Mesenchymal stem cell (in vitro differentiated cells and primary cell): ENCODE data around the gene BORA. TPM values are rescaled to one million over a fixed set of nuclear protein-coding genes. Genes with fewer than 3 reads are reported as not detected.

Experiments
- DNase-seq: peaks from one replicate; pipeline ENCODE4 v3.0.0-alpha.2; 2013
- H2AFZ ChIP-seq: one replicate; pipeline ENCODE4 v1.6.1; 2013; ENCODE audit warnings: low read depth, mild to moderate bottlenecking, control low read depth, inconsistent platforms, low read length, moderate library complexity
- H2AK5ac ChIP-seq: 2 replicates; pipeline ENCODE4 v1.6.1; 2013; ENCODE audit warnings: low read length, moderate library complexity, mild to moderate bottlenecking, inconsistent platforms; ENCODE audit not compliant: severe bottlenecking
- H2BK120ac ChIP-seq: one replicate; pipeline ENCODE4 v1.6.1; 2013; ENCODE audit warnings: low read depth, mild to moderate bottlenecking, inconsistent platforms, low read length, moderate library complexity
- H2BK12ac ChIP-seq, 2 experiments: one replicate each; pipeline ENCODE4 v1.6.1; 2013; ENCODE audit warnings: inconsistent platforms in 2 of 2, low read length in 2 of 2, mild to moderate bottlenecking in 2 of 2, moderate library complexity in 2 of 2, control low read depth in 1 of 2
- H2BK15ac ChIP-seq: one replicate; pipeline ENCODE4 v1.6.1; 2013; ENCODE audit warnings: mild to moderate bottlenecking, low read depth, inconsistent platforms; ENCODE audit not compliant: poor library complexity, severe bottlenecking
- H2BK5ac ChIP-seq: 2 replicates; pipeline ENCODE4 v1.6.1; 2013; ENCODE audit warnings: low read depth, mild to moderate bottlenecking, low read length, control low read depth, inconsistent platforms; ENCODE audit not compliant: poor library complexity, severe bottlenecking
- H3K14ac ChIP-seq, 2 experiments: one replicate each; pipeline ENCODE4 v1.6.1; 2013; ENCODE audit warnings: inconsistent platforms in 2 of 2, low read length in 2 of 2, control low read depth in 1 of 2, mild to moderate bottlenecking in 1 of 2, moderate library complexity in 1 of 2
- H3K18ac ChIP-seq, 2 experiments: one replicate each; pipeline ENCODE4 v1.6.1; 2013; ENCODE audit warnings: inconsistent platforms in 2 of 2, low read length in 2 of 2, control low read depth in 1 of 2, low read depth in 1 of 2, mild to moderate bottlenecking in 1 of 2
- H3K23ac ChIP-seq, 2 experiments: one replicate each; pipeline ENCODE4 v1.6.1; 2013; ENCODE audit warnings: inconsistent platforms in 2 of 2, low read length in 2 of 2, mild to moderate bottlenecking in 2 of 2, moderate library complexity in 2 of 2, control low read depth in 1 of 2
- H3K27ac ChIP-seq: 2 replicates; pipeline ENCODE4 v1.5.1; 2013; ENCODE audit warnings: mild to moderate bottlenecking, moderate library complexity, low read length, control low read depth, inconsistent platforms; ENCODE audit not compliant: poor library complexity, severe bottlenecking
- H3K27me3 ChIP-seq, 2 experiments: 2 replicates each; pipeline versions ENCODE4 v1.6.1 to v1.7.0; 2013; ENCODE audit warnings: low read length in 2 of 2, mild to moderate bottlenecking in 2 of 2, moderate library complexity in 2 of 2, control low read depth in 1 of 2, inconsistent platforms in 1 of 2; ENCODE audit not compliant: control insufficient read depth in 1 of 2, insufficient read depth in 1 of 2
- H3K36me3 ChIP-seq, 2 experiments: 2 replicates each; pipeline versions ENCODE4 v1.6.1 to v1.7.0; 2013; ENCODE audit warnings: low read length in 2 of 2, control low read depth in 1 of 2, inconsistent platforms in 1 of 2, low read depth in 1 of 2, mild to moderate bottlenecking in 1 of 2; ENCODE audit not compliant: insufficient read depth in 2 of 2, control insufficient read depth in 1 of 2
- H3K4ac ChIP-seq, 2 experiments: one replicate each; pipeline ENCODE4 v1.6.1; 2013; ENCODE audit warnings: inconsistent platforms in 2 of 2, low read length in 2 of 2, mild to moderate bottlenecking in 2 of 2, moderate library complexity in 2 of 2, control low read depth in 1 of 2, low read depth in 1 of 2
- H3K4me1 ChIP-seq: 2 replicates; pipeline ENCODE4 v1.6.1; 2013; ENCODE audit warnings: low read depth, low read length, control low read depth; ENCODE audit not compliant: control insufficient read depth, insufficient read depth
- H3K4me2 ChIP-seq: 2 replicates; pipeline ENCODE4 v1.6.1; 2013; ENCODE audit warnings: low read length, mild to moderate bottlenecking, inconsistent platforms; ENCODE audit not compliant: poor library complexity, severe bottlenecking
- H3K4me3 ChIP-seq, 2 experiments: 2 replicates each; pipeline versions ENCODE4 v1.5.1 to v1.7.0; 2013; ENCODE audit warnings: low read length in 2 of 2, mild to moderate bottlenecking in 2 of 2, control low read depth in 1 of 2, low read depth in 1 of 2; ENCODE audit not compliant: insufficient read depth in 1 of 2
- H3K79me1 ChIP-seq: replicated peaks from 2 replicates; pipeline ENCODE4 v1.6.1; 2013; ENCODE audit warnings: mild to moderate bottlenecking, control low read depth, low read length, inconsistent platforms; ENCODE audit not compliant: poor library complexity, severe bottlenecking
- H3K9ac ChIP-seq: 2 replicates; pipeline ENCODE4 v1.7.0; 2013; ENCODE audit warnings: mild to moderate bottlenecking, low read length, moderate library complexity
- H3K9me3 ChIP-seq: 2 replicates; pipeline ENCODE4 v1.7.0; 2013; ENCODE audit warnings: mild to moderate bottlenecking, low read length; ENCODE audit not compliant: control insufficient read depth
- H4K8ac ChIP-seq: one replicate; pipeline ENCODE4 v1.6.1; 2013; ENCODE audit warnings: inconsistent platforms, mild to moderate bottlenecking, low read length, moderate library complexity
- H4K91ac ChIP-seq: one replicate; pipeline ENCODE4 v1.6.1; 2013; ENCODE audit warnings: mild to moderate bottlenecking, low read length, inconsistent platforms
- WGBS: methylation state at CpG from one replicate; pipeline ENCODE4 v1.1.7; 2013; ENCODE audit warnings: mixed read lengths; 5-methylcytosine and 5-hydroxymethylcytosine counted together
- polyA plus RNA-seq, 2 experiments: library from polyadenylated mRNA; stranded (reverse); fragments of 200-250 nt; gene quantifications; one replicate each; pipeline ENCODE4 v1.2.3, GENCODE V29; 2013

The BORA gene
- 3.4 TPM for polyA plus RNA-seq (2013, experiment 1 of 2)
- 4.3 TPM for polyA plus RNA-seq (2013, experiment 2 of 2)

DNA sequence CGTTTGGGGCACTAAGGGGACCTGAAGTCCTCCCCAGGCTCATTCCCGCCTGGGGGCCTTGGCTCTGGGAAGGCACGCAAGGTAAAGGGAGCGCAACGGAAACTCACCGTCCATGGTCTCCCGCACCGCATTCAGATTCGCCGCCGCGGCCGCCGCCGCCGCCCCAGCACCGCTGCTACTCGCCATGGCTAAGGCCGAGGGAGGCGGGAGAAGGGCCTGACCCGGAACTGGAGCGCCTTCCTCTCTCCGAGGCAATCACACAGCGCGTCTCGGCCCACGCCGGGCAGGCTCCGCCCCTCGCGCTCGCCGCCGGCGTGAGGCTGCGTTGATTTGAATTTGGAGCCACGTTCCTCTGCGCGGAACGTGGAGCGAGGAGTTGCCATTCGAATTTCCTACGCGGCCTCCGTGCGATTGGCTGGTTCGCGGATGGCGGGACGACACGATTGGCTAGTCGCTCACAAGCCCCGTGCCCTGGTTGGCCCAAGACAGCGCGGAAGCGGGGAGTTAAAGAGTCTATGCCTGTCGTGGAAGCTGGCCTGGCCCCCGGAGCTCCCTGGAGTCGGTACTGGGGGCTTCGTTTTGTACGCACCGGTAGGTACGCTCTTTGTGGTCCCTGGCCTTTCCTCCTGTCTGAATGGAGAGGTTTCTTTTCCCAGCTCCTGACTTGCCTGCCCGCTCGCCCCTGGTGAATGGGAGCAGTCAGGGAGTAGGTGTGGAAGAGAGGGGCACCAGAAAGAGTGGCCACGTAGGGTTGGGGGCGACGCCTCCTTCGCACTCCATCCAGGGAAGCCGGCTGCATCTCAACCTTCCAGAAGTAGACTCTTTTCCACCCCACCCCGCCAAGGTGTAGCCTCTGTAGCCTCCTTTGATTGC lies at the start of gene BORA, which contains the start of gene MZT1:
Gene BORA, plus strand, starts transcription at position 507 of the 873 bp plus-strand sequence. CDS start 1,018 bp downstream, outside the sequence.
Gene MZT1, minus strand, starts transcription at position 213 of the 873 bp plus-strand sequence. Its CDS starts 27 bp downstream, at position 186.
- Histone ChIP-seq H3K23ac (peak within 1 kb of the TSS in 1 of 2 experiments; percentile 60), H4K8ac (peak within 1 kb of the TSS; percentile 84), H3K79me1 (peaks cover 6% of the 10 kb centered on the region), H3K4me1 (peaks cover 1% of the 10 kb centered on the region), H3K27ac (no peak within 1 kb of the TSS), H3K9ac (peak within 1 kb of the TSS; percentile 93), H3K27me3 (no peaks in the 10 kb centered on the region), H2BK15ac (peak within 1 kb of the TSS; percentile 93), H3K36me3 (peaks cover 0 to 5% of the 10 kb centered on the region in 2 experiments), H2BK120ac (no peak within 1 kb of the TSS), H2BK12ac (no peak within 1 kb of the TSS), H3K4me3 (peak within 1 kb of the TSS; percentile 93 to 97), H2BK5ac (no peak within 1 kb of the TSS), H3K14ac (peak within 1 kb of the TSS in 1 of 2 experiments; percentile 88), H2AK5ac (no peak within 1 kb of the TSS), H3K4me2 (peak within 1 kb of the TSS; percentile 87), H4K91ac (peak within 1 kb of the TSS; percentile 72), H2AFZ (peak within 1 kb of the TSS; percentile 68), H3K4ac (peak within 1 kb of the TSS; percentile 33 to 82), H3K9me3 (no peaks in the 10 kb centered on the region), H3K18ac (peak within 1 kb of the TSS; percentile 46 to 72)
- WGBS, result under 1% methylated on average over 63 of the region's 71 CpGs
- DNase-seq, result peak; percentile 98

- Histone ChIP-seq H2BK120ac (no peak overlapping the region), H3K4ac (no peak overlapping the region), H3K79me1 (no peaks in the 10 kb centered on the region), H3K27me3 (no peaks in the 10 kb centered on the region), H4K8ac (no peak overlapping the region), H2AFZ (no peak overlapping the region), H3K4me1 (no peaks in the 10 kb centered on the region), H2BK5ac (no peak overlapping the region), H3K9me3 (no peaks in the 10 kb centered on the region), H3K14ac (no peak overlapping the region), H4K91ac (no peak overlapping the region), H3K4me3 (no peak overlapping the region), H2BK12ac (no peak overlapping the region), H2BK15ac (no peak overlapping the region), H2AK5ac (no peak overlapping the region), H3K18ac (no peak overlapping the region), H3K4me2 (no peak overlapping the region), H3K36me3 (no peaks in the 10 kb centered on the region), H3K23ac (no peak overlapping the region), H3K27ac (no peak overlapping the region), H3K9ac (no peak overlapping the region)
- no peak for DNase-seq
- WGBS, result no CpG with 5 or more reads among the region's 1 CpG
Observed at GRCh38 chr13:72678312-72678711, 49.4 kb upstream of the BORA start.

- Histone ChIP-seq H2BK12ac (no peak overlapping the region), H2BK5ac (no peak overlapping the region), H4K8ac (no peak overlapping the region), H3K36me3 (no peaks in the 10 kb centered on the region), H3K23ac (no peak overlapping the region), H3K14ac (no peak overlapping the region), H3K79me1 (no peaks in the 10 kb centered on the region), H2AK5ac (no peak overlapping the region), H2BK15ac (no peak overlapping the region), H3K4me2 (no peak overlapping the region), H4K91ac (no peak overlapping the region), H2BK120ac (no peak overlapping the region), H2AFZ (no peak overlapping the region), H3K27ac (no peak overlapping the region), H3K9me3 (no peaks in the 10 kb centered on the region), H3K4ac (no peak overlapping the region), H3K27me3 (no peaks in the 10 kb centered on the region), H3K9ac (no peak overlapping the region), H3K4me3 (no peak overlapping the region), H3K18ac (no peak overlapping the region), H3K4me1 (no peaks in the 10 kb centered on the region)
- 100% methylated on average over 1 of the region's 1 CpG for WGBS
- DNase-seq, result no peak
Observed at GRCh38 chr13:72680353-72680752, 47.4 kb upstream of the BORA start.

GRCh38 chr13:72686766-72687165 lies 41.0 kb upstream of the BORA start:
- WGBS, result 75% methylated on average over 2 of the region's 3 CpGs
- H3K18ac ChIP-seq, result no peak overlapping the region
- H3K23ac ChIP-seq, result no peak overlapping the region

More at GRCh38 chr13:72686766-72687165, 41.0 kb upstream of the BORA start:
- Histone ChIP-seq H2BK5ac (no peak overlapping the region), H3K4me1 (no peaks in the 10 kb centered on the region), H2AFZ (no peak overlapping the region), H3K9ac (no peak overlapping the region), H3K4me2 (no peak overlapping the region), H3K9me3 (no peaks in the 10 kb centered on the region), H2BK120ac (no peak overlapping the region), H3K4ac (no peak overlapping the region), H2BK15ac (no peak overlapping the region), H3K27me3 (peaks cover 0 to 3% of the 10 kb centered on the region in 2 experiments), H3K4me3 (no peak overlapping the region), H3K14ac (no peak overlapping the region), H4K8ac (no peak overlapping the region), H2AK5ac (no peak overlapping the region), H4K91ac (no peak overlapping the region), H3K36me3 (no peaks in the 10 kb centered on the region), H2BK12ac (no peak overlapping the region), H3K27ac (no peak overlapping the region), H3K79me1 (no peaks in the 10 kb centered on the region)
- peak; percentile 12 for DNase-seq
